ENCODE measurements around the gene COPG1.

DNA sequence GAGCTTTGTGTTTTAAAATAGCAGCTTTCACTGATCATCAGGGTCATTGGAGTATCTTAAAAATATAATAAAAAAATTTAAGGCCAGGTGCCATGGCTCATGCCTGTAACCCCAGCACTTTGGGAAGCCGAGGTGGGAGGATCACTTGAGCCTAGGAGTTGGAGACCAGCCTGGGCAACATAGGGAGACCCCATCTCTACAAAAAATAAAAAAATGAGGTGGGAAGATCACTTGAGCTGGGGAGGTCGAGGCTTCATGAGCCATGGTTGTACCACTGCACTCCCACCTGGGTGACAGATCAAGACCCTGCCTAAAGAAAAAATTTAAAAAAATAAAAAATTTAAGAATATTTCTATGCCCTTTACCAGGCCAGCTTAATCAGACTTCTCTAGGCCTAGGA lies 30.8 kb downstream of the COPG1 start:
- TF ChIP-seq, protein P1, sequence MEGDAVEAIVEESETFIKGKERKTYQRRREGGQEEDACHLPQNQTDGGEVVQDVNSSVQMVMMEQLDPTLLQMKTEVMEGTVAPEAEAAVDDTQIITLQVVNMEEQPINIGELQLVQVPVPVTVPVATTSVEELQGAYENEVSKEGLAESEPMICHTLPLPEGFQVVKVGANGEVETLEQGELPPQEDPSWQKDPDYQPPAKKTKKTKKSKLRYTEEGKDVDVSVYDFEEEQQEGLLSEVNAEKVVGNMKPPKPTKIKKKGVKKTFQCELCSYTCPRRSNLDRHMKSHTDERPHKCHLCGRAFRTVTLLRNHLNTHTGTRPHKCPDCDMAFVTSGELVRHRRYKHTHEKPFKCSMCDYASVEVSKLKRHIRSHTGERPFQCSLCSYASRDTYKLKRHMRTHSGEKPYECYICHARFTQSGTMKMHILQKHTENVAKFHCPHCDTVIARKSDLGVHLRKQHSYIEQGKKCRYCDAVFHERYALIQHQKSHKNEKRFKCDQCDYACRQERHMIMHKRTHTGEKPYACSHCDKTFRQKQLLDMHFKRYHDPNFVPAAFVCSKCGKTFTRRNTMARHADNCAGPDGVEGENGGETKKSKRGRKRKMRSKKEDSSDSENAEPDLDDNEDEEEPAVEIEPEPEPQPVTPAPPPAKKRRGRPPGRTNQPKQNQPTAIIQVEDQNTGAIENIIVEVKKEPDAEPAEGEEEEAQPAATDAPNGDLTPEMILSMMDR (IDR thresholded peaks at IDR 0.05; ENCODE audit: borderline replicate concordance, extremely low read depth, low read length, poor library complexity, severe bottlenecking), result no peak
- no peak for TF ChIP-seq EZH2 (IDR thresholded peaks at IDR 0.05; ENCODE audit: borderline replicate concordance, low read depth, low read length, severe bottlenecking)

Data from DND-41 (cell line).